ENCODE results near the gene EFNA1. TPM values are rescaled to one million over a fixed set of nuclear protein-coding genes. Genes with fewer than 3 reads are reported as not detected.
A peak's percentile ranks its signal among the peaks of the same experiment; 100 is the strongest.

EFNA1 gene
- total and polyA plus RNA-seq, 2 of the 13 experiments (the other 11 are each of a cell fraction or from before 2014, with no cell fraction given) = 81.8 to 874 TPM

DNA sequence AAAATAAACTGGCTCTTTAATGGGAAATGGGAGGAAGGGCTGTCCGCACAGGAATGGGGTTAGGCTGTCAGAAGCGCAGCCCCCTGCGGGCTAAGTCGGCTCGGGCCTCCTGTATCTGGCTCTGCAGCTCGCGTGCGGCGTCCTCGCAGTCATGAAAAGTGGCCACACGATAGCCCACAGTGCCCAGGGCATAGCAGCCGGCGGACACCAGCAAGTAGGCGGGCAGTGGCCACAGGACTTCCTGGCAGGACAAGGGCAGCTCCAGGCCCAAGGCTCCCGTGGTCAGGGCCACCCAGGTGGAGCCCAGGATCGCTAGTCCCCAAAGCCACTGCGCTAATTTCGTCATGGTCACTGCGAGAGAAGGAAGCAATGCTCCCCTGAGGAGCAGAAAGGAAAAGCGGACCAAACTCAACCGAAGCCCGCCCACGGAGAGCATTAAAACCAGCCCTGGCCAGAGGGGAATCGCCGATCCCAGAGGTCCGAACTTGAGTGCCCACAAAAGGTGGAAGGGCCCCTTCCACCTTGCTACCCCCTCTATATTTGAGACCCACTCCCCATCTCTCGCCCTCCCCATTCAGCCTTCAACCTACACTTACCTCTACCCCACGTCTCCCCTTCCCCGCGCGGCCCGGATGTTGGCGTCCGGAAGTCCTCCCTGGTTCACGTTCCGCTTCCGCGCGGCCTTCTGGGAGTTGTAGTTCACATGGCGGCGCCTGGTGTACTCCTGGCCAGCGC, 12.4 kb downstream of the EFNA1 start, which contains the start of gene DPM3 (continued):
- 0 out of 2 replicates have a peak, but pooled peaks have one; percentile 24 for TF ChIP-seq KLF15 (CRISPR knock-in tag; IDR thresholded peaks at IDR 0.05; ENCODE audit: borderline replicate concordance)
- peak; percentile 67; the same call in 1 of the 2 replicates for TF ChIP-seq ZNF614 (CRISPR knock-in tag; IDR thresholded peaks at IDR 0.05; ENCODE audit: borderline replicate concordance)
- TF ChIP-seq ETV5 (CRISPR knock-in tag; IDR thresholded peaks at IDR 0.05; ENCODE audit: borderline replicate concordance) = peak; percentile 78
- TF ChIP-seq ZNF570 (CRISPR knock-in tag; IDR thresholded peaks at IDR 0.05; ENCODE audit: borderline replicate concordance) = no peak
- TF ChIP-seq ZNF720 (CRISPR knock-in tag; IDR thresholded peaks at IDR 0.05) = no peak
- peak; percentile 98 for TF ChIP-seq ZNF143 (CRISPR knock-in tag; IDR thresholded peaks at IDR 0.05)
- TF ChIP-seq, protein P1, sequence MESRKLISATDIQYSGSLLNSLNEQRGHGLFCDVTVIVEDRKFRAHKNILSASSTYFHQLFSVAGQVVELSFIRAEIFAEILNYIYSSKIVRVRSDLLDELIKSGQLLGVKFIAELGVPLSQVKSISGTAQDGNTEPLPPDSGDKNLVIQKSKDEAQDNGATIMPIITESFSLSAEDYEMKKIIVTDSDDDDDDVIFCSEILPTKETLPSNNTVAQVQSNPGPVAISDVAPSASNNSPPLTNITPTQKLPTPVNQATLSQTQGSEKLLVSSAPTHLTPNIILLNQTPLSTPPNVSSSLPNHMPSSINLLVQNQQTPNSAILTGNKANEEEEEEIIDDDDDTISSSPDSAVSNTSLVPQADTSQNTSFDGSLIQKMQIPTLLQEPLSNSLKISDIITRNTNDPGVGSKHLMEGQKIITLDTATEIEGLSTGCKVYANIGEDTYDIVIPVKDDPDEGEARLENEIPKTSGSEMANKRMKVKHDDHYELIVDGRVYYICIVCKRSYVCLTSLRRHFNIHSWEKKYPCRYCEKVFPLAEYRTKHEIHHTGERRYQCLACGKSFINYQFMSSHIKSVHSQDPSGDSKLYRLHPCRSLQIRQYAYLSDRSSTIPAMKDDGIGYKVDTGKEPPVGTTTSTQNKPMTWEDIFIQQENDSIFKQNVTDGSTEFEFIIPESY (CRISPR knock-in tag; IDR thresholded peaks at IDR 0.05) = no peak
- TF ChIP-seq ZNF615 (CRISPR knock-in tag; IDR thresholded peaks at IDR 0.05; ENCODE audit: borderline replicate concordance) = no peak
- TF ChIP-seq ZNF543 (CRISPR knock-in tag; IDR thresholded peaks at IDR 0.05) = no peak
- TF ChIP-seq, protein P2, sequence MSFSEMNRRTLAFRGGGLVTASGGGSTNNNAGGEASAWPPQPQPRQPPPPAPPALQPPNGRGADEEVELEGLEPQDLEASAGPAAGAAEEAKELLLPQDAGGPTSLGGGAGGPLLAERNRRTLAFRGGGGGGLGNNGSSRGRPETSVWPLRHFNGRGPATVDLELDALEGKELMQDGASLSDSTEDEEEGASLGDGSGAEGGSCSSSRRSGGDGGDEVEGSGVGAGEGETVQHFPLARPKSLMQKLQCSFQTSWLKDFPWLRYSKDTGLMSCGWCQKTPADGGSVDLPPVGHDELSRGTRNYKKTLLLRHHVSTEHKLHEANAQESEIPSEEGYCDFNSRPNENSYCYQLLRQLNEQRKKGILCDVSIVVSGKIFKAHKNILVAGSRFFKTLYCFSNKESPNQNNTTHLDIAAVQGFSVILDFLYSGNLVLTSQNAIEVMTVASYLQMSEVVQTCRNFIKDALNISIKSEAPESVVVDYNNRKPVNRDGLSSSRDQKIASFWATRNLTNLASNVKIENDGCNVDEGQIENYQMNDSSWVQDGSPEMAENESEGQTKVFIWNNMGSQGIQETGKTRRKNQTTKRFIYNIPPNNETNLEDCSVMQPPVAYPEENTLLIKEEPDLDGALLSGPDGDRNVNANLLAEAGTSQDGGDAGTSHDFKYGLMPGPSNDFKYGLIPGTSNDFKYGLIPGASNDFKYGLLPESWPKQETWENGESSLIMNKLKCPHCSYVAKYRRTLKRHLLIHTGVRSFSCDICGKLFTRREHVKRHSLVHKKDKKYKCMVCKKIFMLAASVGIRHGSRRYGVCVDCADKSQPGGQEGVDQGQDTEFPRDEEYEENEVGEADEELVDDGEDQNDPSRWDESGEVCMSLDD (CRISPR knock-in tag; IDR thresholded peaks at IDR 0.05; ENCODE audit: borderline replicate concordance) = 0 out of 2 replicates have a peak, but pooled peaks have one; percentile 55
- no peak for TF ChIP-seq HOXA9 (CRISPR knock-in tag; IDR thresholded peaks at IDR 0.05; ENCODE audit: borderline replicate concordance)
- TF ChIP-seq ZNF260 (CRISPR knock-in tag; IDR thresholded peaks at IDR 0.05; ENCODE audit: borderline replicate concordance, low read depth) = no peak
- TF ChIP-seq, protein P3, sequence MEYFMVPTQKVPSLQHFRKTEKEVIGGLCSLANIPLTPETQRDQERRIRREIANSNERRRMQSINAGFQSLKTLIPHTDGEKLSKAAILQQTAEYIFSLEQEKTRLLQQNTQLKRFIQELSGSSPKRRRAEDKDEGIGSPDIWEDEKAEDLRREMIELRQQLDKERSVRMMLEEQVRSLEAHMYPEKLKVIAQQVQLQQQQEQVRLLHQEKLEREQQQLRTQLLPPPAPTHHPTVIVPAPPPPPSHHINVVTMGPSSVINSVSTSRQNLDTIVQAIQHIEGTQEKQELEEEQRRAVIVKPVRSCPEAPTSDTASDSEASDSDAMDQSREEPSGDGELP (IDR thresholded peaks at IDR 0.05; ENCODE audit: borderline replicate concordance, low read depth) = 0 out of 2 replicates have a peak, but pooled peaks have one; percentile 19
- no peak for TF ChIP-seq ZKSCAN8 (CRISPR knock-in tag; IDR thresholded peaks at IDR 0.05; ENCODE audit: borderline replicate concordance)
- TF ChIP-seq, protein P4, sequence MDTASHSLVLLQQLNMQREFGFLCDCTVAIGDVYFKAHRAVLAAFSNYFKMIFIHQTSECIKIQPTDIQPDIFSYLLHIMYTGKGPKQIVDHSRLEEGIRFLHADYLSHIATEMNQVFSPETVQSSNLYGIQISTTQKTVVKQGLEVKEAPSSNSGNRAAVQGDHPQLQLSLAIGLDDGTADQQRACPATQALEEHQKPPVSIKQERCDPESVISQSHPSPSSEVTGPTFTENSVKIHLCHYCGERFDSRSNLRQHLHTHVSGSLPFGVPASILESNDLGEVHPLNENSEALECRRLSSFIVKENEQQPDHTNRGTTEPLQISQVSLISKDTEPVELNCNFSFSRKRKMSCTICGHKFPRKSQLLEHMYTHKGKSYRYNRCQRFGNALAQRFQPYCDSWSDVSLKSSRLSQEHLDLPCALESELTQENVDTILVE (CRISPR knock-in tag; IDR thresholded peaks at IDR 0.05) = no peak; the same call in 1 of the 2 replicates
- TF ChIP-seq YY1 (IDR thresholded peaks at IDR 0.05; ENCODE audit: insufficient read depth, insufficient replicate concordance, low read depth, low read length) = peak; percentile 79
- TF ChIP-seq, protein P5, sequence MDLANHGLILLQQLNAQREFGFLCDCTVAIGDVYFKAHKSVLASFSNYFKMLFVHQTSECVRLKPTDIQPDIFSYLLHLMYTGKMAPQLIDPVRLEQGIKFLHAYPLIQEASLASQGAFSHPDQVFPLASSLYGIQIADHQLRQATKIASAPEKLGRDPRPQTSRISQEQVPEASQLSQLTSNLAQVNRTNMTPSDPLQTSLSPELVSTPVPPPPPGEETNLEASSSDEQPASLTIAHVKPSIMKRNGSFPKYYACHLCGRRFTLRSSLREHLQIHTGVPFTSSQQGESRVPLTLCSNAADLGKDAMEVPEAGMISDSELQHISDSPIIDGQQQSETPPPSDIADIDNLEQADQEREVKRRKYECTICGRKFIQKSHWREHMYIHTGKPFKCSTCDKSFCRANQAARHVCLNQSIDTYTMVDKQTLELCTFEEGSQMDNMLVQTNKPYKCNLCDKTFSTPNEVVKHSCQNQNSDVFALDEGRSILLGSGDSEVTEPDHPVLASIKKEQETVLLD (CRISPR knock-in tag; IDR thresholded peaks at IDR 0.05; ENCODE audit: low read depth) = no peak
- TF ChIP-seq ZNF605 (CRISPR knock-in tag; IDR thresholded peaks at IDR 0.05) = peak; percentile 96
- TF ChIP-seq HOXD1 (CRISPR knock-in tag; IDR thresholded peaks at IDR 0.05) = 0 out of 2 replicates have a peak, but pooled peaks have one; percentile 15
- peak; percentile 44 for TF ChIP-seq U2AF1 (optimal IDR thresholded peaks at IDR 0.05; ENCODE audit: low read depth, low read length)
- peak; percentile 92 for TF ChIP-seq GATAD1 (CRISPR knock-in tag; IDR thresholded peaks at IDR 0.05)

Measured in HepG2 (cell line).